CD4-positive, alpha-beta T cell treated with Interleukin-15 for 4 hours (primary cell): ENCODE results near the gene DELE1.

Source experiments
- DNase-seq: peaks from one replicate; pipeline ENCODE4 v3.0.0-alpha.2; 2020; ENCODE audit warnings: low spot score

DELE1 gene

DNA sequence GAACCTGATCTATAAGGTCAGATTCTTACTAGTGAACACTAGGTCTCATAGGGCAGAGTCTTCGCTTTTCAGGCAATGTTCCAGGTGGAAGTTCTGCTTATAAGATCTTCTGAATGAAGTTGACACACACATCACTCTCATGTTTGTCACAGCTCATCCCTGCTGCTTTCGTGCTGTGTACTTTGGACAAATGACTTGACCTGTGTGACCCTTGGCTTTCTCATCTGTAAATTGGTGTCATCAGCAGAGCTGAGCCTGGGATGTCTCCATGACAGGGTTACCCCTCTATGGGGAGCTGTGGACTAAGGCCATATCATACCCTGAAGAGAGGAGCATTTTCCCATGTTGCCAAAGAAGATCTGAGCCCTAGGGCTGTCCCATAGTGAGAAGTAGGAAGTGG is 2.8 kb downstream of the DELE1 start:
- no peak for DNase-seq

DNA sequence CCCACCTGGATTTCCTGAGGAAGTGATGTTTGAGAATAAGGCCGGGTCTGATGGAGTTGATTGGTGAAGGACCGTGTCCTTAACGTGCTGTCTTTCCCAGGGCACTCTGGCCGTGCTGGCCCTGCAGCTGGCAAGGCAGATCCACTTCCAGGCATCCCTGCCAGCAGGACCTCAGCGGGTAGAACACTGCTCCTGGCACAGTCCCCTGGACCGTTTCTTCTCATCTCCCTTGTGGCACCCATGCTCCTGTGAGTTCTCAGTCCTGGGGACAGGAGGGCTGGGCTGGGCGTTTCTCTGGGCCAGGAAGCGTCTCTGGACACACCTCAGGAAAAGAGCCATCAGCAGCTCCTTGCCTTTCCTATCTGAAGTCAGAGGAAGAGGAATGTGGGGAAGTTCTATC is 4.4 kb downstream of the DELE1 start:
- DNase-seq = no peak

DNA sequence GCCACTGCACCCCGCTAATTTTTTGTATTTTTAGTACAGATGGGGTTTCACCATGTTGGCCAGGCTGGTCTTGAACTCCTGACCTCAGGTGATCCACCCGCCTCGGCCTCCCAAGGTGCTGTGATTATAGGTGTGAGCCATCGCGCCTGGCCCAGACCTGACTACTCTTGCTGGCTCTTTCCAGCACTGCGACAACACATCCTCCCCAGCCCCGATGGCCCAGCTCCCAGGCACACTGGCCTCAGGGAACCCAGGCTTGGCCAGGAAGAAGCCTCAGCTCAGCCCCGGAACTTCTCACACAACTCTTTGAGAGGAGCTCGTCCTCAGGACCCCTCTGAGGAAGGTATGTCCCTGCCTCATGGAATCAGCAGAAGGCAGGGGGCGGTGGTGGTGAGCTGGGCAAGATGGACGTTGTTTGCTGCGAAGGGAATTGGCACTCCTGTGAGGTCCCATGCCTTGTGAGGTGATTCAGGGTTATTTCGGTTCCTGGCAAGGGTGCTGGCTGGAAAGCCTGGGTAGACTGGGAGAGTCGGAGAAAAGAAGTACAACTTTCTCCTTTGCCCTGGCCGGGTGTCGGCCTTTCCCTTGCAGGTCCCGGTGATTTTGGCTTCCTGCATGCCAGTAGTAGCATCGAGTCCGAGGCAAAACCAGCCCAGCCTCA is 5.9 kb downstream of the DELE1 start:
- no peak for DNase-seq

DNA sequence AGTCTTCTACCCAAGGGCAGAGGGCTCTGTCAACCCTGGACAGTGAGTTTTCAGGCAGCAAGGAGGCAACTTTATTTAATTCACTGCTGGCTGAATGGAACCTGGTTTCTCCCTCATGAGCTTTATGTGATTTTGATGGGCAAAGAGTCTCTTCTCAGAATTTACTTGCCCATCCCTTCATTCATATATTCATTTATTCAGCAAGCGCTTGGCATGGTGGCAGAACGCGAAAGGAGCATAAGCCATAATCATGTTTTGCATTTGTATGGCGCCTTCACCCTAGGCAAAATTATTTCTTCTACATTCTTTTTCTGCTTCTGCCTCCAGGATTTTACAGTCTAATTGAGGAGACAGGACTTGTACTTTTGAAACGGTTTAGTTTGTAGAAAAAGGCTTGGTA is 8.0 kb downstream of the DELE1 start:
- DNase-seq = no peak

DNA sequence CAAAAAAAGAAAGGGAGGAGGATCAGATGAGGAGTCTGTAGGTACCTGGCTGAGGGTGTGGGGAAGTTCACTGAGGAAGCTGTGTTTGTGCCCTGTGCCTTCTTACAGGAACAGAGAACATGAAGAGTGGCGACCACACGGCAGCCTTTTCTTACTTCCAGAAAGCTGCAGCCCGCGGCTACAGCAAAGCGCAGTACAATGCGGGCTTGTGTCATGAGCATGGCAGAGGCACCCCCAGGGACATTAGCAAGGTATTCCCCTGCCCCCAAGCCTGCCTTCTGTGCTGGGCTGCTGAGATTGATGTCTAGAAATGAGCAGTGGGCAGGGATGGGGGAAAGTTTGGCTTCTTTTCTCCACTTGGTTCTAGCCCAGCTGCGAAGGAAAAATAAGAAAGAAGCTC is 9.5 kb downstream of the DELE1 start:
- no peak for DNase-seq

DNA sequence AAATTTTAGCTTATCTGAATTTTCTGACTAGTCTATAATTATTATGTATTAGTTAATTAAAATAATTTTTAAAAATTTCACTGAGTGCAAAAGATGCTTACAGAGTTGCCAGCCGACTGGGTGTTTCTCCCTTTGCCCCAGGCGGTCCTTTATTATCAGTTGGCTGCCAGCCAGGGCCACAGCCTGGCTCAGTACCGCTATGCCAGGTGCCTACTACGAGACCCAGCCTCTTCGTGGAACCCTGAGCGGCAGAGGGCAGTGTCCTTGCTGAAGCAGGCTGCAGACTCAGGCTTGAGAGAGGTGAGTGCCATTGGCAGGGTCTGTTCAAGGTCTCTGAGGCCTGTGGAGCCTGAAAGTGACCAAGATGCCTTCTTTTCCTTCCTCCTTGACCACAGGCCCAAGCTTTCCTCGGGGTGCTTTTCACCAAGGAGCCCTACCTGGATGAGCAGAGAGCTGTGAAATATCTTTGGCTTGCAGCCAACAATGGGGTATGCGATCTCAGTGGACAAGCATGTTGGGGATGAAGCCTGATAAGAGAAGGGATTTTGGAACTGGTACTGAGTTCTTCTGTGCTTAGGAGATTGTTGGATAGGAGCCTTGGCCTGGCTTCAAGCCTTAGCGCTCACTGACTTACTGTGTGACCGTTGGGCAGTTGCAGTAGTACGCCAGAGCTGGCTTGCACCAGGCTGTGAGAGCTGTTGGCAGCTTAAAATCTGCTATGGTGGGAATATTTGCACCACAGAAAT is 10.6 kb downstream of the DELE1 start:
- no peak for DNase-seq

DNA sequence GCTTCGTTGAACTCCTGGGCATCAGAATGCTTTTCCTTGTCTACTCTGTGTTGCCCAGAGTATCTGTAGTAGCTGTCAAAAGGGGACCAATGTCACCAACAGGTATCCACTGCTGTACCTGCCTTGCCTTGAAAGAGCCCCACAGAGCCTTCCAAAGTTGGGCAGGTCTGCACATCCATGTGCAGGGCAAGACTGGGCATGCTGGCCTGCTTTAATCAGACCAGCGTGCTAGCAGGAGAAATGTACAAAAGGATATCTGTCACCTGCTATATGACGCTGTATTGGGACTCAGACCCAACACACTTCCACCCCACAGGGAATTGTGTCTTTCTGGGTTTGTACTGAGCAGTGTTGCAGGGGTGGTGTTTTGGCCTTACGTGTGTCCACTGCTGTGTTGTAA is 11.9 kb downstream of the DELE1 start:
- no peak for DNase-seq

DNA sequence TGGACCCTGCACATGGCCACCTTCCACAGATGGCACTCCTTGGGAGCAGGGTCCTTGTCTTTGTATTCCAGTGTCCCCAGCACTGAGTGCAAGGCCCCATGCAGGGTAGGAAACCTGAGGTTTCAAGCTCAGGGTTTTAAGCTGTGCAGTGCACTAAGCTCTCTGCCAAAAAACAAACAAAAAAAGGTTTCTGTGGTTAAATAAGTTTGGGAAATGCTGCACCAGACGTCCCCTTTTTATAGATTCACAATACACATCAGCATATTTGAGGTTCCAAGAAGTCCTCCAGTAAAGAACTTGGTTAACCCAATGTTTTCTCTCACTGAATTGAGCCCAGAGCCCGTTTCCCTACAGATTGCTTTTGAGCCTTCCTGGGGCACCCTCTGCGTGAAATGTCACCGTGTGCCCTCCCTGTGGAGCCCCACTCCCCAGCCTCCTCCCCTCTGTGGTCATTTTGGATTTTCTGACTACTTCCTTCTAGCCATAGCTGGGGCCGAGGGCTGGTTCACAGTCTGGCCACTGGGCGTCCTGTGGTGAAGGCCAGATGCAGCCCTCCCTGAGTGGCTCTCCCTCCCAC is 17.1 kb downstream of the DELE1 start:
- no peak for DNase-seq

DNA sequence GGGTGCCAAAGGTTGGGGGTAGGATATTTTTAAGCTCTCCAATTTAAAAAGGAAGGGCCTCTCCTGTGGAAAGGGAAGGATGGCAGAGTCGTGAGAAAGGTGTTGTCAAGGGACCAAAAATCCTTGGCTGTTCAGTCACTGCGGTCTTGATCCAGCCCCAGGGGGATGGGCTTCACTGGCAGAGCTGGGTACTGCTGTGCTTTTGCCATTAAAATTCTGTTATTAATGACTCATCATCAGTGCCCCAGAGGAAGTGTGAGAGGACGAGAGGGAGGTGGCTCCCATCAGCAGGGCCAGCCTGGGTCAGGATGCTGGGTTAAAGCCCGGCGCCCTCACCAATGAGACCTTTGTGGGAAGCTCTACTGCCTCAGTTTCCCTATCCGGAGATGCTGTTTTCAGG is 17.6 kb downstream of the DELE1 start:
- no peak for DNase-seq

DNA sequence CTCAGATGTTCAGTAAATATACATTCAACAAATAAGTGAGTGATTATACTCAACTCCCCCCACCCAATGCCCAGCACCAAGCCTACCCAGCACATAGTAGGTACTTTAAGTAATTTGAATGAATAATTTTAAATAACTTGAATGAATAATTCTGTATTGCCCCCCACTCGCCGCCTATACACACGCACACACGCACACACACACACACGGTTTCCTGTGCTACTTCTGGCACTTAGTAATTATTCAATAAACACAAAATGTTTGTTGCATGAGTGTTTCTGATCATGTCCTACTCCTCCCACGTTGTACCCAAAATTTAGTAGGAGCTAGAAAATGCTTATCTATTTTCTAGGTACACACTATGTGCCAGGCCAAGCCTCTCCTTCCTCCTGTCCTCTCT is 18.1 kb downstream of the DELE1 start:
- DNase-seq = no peak

DNA sequence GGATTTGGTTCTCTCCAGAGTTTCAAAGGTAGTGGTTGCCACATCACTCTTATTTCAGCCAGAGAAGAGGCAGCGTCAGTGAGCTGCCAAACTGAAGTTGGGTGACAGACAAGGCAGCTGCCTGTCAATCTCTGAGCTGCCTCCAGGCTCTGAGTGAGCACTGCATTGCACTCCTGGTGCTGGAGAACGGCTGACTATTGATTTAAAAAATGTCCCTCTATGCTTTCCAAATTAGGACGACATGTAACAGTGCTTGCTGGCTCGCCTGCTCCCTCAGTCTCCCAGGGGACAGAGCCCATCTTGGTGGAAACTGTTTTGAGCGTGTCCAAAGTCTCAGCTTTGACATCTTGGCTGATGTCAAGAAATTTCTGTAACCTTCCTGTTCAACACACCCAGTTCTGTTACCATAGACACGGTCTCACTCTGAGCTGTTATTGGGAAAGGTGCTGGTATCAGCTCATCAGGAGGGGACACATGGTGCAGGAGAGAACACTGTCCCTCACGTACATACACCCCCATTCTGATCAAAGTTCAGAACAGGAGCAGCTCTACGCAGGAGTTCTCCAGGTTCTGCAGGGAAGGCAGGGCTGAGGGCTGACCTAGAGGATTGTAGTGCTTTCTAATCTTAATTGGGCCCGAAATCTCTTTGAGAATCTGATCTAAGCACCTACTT is 18.6 kb downstream of the DELE1 start:
- no peak for DNase-seq

DNA sequence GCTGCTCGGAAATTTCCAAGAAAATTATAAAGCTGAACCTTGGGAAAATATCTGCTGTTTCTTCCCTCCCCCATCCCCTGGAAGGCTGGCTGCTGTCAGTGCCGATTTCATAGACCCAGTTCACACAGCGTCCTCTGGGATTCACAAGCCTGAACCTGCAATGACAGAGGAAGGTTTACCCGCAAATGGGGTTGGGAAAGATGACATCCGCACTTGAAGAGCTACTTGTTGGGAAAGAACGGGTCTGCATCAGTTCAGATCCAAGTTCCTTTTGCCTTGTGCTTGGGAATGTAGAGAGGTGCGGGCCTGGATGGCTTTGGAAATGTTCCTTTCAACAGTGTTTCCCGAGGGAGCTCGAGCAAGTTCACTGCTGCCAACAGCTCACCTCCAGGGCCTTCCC is 20.4 kb downstream of the DELE1 start:
- DNase-seq = no peak

DNA sequence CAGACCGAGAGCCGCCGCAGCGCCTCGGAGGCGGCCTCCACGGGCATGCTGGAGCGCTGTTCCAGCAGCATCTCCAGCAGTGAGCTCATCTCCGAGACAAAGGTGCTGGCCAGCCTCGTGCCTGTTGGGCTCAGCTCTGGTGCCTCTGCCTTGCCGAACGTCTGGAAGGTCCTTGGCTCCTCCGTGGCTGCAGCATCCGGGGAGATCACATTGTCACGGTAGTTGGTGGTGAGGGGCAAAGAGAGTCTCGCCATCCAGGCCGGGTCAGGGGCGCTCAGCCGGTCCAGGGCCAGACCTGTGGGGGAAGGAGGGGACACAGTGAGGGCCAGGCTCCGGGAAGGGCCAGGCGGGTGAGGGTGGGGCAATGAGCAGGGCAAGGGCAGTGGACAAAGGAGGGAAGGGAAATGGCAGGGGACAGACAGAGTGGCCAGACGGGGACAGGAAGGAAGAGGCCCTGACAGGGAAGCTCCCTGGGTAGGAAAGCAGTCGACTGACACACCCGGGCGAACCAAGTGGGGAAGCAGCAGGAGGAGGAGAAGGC is 21.9 kb downstream of the DELE1 start:
- no peak for DNase-seq

DNA sequence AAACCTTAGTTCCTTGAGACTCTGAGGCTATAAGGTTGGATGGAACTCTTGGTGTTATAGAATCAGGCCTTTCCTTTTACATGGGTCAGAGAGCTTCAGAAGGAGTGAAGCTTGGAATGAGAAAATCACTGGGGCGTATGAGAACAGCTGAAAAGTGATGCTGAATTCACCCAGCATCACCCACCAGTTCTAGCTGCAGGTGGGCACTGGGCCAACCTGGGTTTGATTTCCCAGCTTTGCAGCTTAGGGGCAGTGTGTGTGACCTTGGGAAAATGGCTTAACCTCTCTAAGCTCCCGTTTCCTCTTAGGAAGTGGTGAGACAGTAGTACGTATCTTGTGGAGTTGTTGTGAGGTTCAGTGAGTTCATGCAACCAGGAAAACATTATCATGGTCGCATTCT is 23.6 kb downstream of the DELE1 start:
- DNase-seq = no peak

DNA sequence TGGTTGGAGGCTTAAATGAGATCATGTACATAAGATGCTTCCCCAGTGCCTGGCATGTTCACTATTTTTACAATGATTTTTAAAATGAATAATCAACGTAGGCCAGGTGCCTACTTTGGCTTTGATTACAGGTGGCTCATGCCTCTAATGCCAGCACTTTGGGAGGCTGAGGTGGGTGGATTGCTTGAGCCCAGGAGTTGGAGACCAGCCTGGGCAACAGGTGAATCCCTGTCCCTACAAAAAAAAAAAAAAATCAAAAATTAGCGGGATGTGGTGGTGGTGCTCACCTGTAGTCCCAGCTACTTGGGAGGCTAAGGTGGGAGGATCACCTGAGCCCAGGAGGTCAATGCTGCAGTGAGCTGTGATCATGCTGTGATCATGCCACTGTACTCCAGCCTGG is 25.1 kb downstream of the DELE1 start:
- DNase-seq = no peak

DNA sequence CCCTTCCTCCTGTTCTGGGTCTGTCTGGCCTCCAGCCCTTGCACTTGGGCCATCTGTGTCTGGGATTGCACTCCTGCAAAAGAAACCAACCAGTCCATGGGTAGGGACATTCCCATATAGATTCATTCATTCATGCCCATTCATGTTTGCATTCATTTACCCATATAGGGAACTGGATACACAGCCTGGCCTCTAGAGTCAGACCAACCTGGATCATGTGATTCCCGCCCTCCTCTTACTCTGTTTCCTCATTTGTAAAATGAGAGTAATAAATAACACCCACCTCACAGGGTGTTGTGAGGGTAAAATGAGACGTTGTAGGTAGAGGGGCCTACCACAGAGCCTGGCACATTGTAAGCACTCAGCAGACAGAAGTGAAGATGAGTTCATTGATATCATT is 25.8 kb downstream of the DELE1 start:
- DNase-seq = no peak

DNA sequence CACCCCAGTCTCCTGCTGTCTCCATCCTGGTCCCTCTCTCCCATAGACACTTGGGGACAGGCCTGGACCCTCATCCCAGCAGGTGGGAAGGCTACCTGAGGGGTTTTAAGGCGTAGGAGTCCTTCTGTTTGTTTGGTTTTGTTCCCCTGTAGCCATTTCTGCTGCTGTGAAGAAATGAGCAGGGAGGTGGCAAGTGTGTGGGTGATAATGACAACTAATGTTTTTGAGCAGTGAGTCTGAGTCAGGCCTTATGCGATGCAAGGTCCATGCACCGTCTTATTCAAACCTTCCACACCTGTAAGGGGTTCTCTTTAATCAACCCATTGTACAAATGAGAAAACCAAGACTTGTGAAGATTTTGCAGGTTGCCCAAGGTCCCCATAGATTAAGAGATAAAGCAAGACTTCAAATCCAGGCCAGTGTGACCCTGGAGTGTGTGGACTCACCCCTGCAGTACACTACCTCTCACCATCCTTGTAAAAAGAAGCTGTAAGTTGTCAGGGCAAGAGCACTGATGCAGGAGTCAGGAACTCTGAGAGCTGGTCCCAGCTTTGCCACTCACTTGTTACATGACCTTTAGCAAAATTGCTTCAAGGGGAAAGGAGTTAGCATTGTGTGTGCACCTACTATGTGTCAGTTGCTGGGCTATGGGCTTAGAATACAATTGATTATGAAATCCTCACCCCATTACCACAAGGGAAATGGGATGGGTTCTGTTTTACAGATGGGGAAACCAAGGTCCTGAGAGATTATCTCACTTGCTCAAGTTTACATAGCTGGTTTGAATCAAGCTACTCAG is 26.7 kb downstream of the DELE1 start:
- no peak for DNase-seq

DNA sequence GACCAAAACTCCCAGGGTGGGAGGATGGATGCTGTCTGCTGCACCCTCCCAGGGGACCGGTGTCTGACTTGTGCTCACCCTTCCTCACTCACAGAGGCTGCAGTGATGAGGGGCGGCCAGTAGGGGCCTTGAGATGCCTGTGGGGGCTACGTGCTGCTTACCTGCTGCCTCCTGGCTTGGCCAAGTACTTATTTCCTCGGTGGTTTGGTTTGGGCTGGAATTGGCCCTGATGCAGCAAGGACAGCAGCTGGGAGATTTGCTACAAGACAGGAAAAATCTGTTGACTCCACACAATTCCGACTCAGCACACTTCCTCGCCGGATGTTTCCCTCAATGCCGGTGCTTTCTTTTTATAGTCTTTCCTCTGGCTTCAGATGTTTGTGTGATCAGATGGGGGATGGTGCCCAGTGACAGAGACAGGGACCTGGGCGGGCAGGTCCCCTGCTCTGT is 27.7 kb downstream of the DELE1 start:
- DNase-seq = no peak

DNA sequence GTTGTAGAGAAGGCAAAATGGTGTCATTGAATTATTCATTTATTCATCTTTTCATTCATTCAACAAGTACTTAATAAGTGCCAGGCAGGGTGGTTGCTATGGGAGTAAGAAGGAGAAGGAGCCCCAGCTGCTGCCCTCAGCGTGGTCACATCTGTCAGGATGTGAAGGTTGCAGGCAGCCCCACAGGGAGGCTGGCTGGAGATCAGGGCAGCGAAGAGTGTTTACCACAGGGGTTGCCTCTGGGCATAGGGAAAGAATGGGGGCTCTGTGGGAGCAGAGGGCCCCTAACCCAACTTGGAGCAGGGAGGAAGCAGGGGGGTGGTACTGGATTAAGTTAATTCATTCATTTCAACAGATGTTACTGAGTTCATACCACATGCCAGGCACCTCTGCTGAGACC is 28.3 kb downstream of the DELE1 start:
- no peak for DNase-seq

DNA sequence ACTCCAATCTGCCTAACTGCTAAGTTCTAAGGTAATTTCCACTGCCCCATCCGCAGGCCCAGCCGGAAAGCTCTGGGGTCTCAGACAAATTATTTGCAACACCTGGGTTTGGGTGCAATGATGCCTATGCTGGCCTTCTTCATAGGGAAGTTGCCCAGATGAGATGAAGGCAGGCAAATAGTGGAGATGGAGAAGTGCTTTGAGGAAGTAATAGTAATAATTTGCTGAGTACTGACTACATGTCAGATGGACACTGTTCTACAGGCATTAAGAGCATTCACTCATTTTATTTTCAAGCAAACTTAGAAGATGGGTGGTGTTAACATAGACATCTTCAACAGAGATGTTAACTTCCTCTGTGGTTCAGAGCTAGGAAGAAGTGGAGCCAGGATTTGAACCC is 30.5 kb downstream of the DELE1 start:
- no peak for DNase-seq

DNA sequence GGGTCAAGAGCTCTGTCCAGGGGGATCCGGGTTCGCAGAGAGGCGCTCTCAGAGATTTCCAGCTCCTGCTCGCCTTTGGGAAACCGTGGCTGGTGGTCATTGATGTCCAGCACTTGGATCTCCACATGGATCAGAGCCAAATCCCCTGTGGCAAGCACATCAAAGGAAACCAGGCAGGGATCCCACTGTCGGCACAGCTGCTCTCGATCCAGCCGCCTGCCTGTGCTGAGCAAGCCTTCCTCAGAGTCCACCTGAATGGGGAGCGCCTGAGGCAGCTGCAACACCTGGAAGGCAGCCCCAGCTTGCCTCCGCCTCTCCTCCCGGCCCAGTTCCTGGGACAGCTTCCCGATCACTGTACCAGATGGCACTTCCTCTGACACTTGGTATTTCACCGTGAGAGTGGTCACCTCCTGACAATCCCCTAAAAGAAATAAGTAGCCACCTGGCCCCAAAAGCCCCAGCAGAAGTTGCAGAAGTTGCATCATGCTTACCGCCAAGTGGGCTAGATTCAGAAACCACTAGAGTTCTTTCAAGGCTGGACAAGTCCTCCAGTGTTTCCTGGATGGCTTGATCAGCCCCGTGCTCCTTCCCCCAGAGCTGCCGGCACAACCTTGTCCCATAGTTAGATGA is 33.8 kb downstream of the DELE1 start:
- no peak for DNase-seq

DNA sequence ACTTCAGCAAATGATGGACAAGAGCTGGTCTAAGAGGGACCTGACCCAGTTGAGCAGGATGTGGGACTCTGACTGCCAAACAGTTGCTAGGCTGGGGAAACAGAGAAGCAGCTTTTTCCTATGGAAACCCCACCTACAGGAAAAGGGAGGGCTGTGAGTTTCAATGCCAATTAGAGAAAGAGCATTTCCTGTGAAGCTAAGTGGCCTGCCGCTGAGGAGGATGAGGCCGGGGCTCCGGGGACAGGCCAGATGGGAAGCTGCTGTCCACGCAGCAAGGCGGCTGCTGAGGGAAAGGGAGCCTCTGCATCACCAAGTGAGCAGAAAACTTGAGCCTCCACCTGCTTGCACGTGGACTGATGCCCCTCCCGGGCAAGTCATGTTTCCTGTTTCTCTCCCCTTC is 34.4 kb downstream of the DELE1 start, which contains the start of gene PCDH12:
TSS of gene PCDH12 (minus strand) at position 90 of the 400 bp plus-strand sequence. CDS start 351 bp downstream, outside the sequence.
- no peak for DNase-seq
